Measurements from ENCODE around the gene TMEM248. TPM values are rescaled to one million over a fixed set of nuclear protein-coding genes. Genes with fewer than 3 reads are reported as not detected.

The TMEM248 gene
- polyA plus RNA-seq, 1 donor from 2014 or later = 41.8 TPM

DNA sequence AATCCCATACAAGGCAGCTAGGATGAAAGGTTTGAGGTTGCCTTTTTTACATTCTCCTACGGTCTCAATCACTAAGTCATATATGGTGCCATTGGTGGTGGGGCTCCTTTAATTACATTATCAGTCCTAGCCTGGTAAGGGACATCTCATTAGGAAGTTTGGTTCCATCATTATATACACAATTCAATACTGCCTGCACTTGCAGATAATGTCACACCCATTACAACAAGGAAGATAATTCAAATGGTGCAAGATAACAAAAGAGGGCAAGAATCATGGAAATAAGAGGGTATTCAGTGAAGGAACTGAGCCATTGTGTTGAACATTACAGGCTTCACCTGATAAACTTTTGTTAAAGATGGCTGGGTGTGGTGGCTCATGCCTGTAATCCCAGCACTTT lies 1.7 kb upstream of the TMEM248 start:
- Histone ChIP-seq H3K79me2 (replicated peaks; ENCODE audit: insufficient read depth, low read length) (peaks cover 28% of the 10 kb centered on the region), H4K20me1 (ENCODE audit: insufficient read depth) (no peaks in the 10 kb centered on the region), H3K4me2 (ENCODE audit: low read length) (no peak overlapping the region), H3K9ac (ENCODE audit: low read length) (no peak overlapping the region), H3K27me3 (ENCODE audit: insufficient read depth, low read depth, low read length) (no peaks in the 10 kb centered on the region), H3K9me3 (ENCODE audit: low read length) (no peaks in the 10 kb centered on the region), H3K9me2 (ENCODE audit: insufficient read depth, low read length) (no peaks in the 10 kb centered on the region), H3K36me3 (ENCODE audit: insufficient read depth, low read length) (no peaks in the 10 kb centered on the region), H3K27ac (ENCODE audit: low read length) (no peak overlapping the region), H3K4me3 (ENCODE audit: low read length) (no peak overlapping the region), H3F3A (ENCODE audit: insufficient read depth, low read length, poor library complexity, severe bottlenecking) (no peaks in the 10 kb centered on the region), H2AFZ (ENCODE audit: low read depth, low read length) (no peak overlapping the region)
- no peak for TF ChIP-seq TAF1 (IDR thresholded peaks at IDR 0.05; ENCODE audit: low read depth)
- TF ChIP-seq SMC3 (conservative IDR thresholded peaks at IDR 0.05; ENCODE audit: poor library complexity) = no peak
- TF ChIP-seq EZH2 (IDR thresholded peaks at IDR 0.05; ENCODE audit: borderline replicate concordance, insufficient read depth, low read length, poor library complexity, severe bottlenecking) = no peak
- TF ChIP-seq, protein P1, sequence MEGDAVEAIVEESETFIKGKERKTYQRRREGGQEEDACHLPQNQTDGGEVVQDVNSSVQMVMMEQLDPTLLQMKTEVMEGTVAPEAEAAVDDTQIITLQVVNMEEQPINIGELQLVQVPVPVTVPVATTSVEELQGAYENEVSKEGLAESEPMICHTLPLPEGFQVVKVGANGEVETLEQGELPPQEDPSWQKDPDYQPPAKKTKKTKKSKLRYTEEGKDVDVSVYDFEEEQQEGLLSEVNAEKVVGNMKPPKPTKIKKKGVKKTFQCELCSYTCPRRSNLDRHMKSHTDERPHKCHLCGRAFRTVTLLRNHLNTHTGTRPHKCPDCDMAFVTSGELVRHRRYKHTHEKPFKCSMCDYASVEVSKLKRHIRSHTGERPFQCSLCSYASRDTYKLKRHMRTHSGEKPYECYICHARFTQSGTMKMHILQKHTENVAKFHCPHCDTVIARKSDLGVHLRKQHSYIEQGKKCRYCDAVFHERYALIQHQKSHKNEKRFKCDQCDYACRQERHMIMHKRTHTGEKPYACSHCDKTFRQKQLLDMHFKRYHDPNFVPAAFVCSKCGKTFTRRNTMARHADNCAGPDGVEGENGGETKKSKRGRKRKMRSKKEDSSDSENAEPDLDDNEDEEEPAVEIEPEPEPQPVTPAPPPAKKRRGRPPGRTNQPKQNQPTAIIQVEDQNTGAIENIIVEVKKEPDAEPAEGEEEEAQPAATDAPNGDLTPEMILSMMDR (IDR thresholded peaks at IDR 0.05; ENCODE audit: poor library complexity, severe bottlenecking) = no peak
- TF ChIP-seq EP300 (conservative IDR thresholded peaks at IDR 0.05; ENCODE audit: poor library complexity, severe bottlenecking) = no peak

DNA sequence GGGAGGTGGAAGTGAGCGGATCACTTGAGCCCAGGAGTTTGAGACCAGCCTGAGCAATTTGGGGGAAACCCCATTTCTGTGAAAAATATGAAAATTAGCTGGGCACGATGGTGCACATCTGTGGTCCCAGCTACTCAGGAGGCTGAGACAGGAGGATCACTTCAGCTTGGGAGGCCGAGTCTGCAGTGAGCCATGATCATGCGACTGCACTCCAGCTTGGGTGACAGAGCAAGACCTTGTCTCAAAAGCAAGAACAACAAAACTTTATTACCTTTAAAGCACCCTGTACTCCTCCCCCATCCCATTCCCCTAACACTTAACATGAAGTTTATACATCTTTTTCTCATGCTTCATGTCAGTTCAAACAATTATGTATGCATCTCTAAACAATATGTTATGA lies 1.3 kb upstream of the TMEM248 start:
- no peaks in the 10 kb centered on the region for H3K9me3 ChIP-seq (ENCODE audit: low read length)
- H3K79me2 ChIP-seq (replicated peaks; ENCODE audit: insufficient read depth, low read length) = peaks cover 29% of the 10 kb centered on the region
- H3F3A ChIP-seq (ENCODE audit: insufficient read depth, low read length, poor library complexity, severe bottlenecking) = no peaks in the 10 kb centered on the region
- H3K4me3 ChIP-seq (ENCODE audit: low read length) = no peak overlapping the region
- H3K27me3 ChIP-seq (ENCODE audit: insufficient read depth, low read depth, low read length) = no peaks in the 10 kb centered on the region
- H3K36me3 ChIP-seq (ENCODE audit: insufficient read depth, low read length) = no peaks in the 10 kb centered on the region
- TF ChIP-seq, protein P1 (IDR thresholded peaks at IDR 0.05; ENCODE audit: poor library complexity, severe bottlenecking) = no peak
- TF ChIP-seq EZH2 (IDR thresholded peaks at IDR 0.05; ENCODE audit: borderline replicate concordance, insufficient read depth, low read length, poor library complexity, severe bottlenecking) = no peak
- TF ChIP-seq TAF1 (IDR thresholded peaks at IDR 0.05; ENCODE audit: low read depth) = no peak
- no peak for TF ChIP-seq EP300 (conservative IDR thresholded peaks at IDR 0.05; ENCODE audit: poor library complexity, severe bottlenecking)
- H3K9ac ChIP-seq (ENCODE audit: low read length) = no peak overlapping the region
- no peak overlapping the region for H3K4me2 ChIP-seq (ENCODE audit: low read length)
- H2AFZ ChIP-seq (ENCODE audit: low read depth, low read length) = no peak overlapping the region
- no peaks in the 10 kb centered on the region for H3K9me2 ChIP-seq (ENCODE audit: insufficient read depth, low read length)
- no peak overlapping the region for H3K27ac ChIP-seq (ENCODE audit: low read length)
- H4K20me1 ChIP-seq (ENCODE audit: insufficient read depth) = no peaks in the 10 kb centered on the region

DNA sequence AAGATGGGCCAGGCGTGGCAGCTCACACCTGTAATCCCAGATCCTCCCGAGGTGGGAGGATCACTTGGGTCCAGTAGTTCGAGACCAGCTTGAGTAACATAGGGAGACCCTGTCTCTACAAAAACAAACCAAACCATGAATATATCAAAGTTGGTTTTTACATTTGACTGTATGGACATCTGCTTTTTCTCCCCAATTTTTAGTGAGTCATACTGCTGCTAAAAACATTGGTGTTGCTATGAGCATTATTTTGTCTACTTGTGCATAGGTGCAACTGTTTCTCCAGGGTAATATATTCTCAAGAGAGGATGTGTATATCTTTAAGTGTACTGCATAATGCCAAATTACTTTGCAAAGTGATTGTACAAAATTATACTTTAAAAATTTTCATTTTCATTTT lies 769 bp upstream of the TMEM248 start:
- Histone ChIP-seq H3K9ac (ENCODE audit: low read length) (peak overlapping the region; percentile 84), H2AFZ (ENCODE audit: low read depth, low read length) (peak overlapping the region; percentile 99), H3K27ac (ENCODE audit: low read length) (peak overlapping the region; percentile 57), H3F3A (ENCODE audit: insufficient read depth, low read length, poor library complexity, severe bottlenecking) (no peaks in the 10 kb centered on the region), H4K20me1 (ENCODE audit: insufficient read depth) (no peaks in the 10 kb centered on the region), H3K9me2 (ENCODE audit: insufficient read depth, low read length) (no peaks in the 10 kb centered on the region), H3K79me2 (replicated peaks; ENCODE audit: insufficient read depth, low read length) (peaks cover 35% of the 10 kb centered on the region), H3K4me3 (ENCODE audit: low read length) (peak overlapping the region; percentile 95), H3K4me2 (ENCODE audit: low read length) (peak overlapping the region; percentile 42), H3K9me3 (ENCODE audit: low read length) (no peaks in the 10 kb centered on the region), H3K36me3 (ENCODE audit: insufficient read depth, low read length) (no peaks in the 10 kb centered on the region), H3K27me3 (ENCODE audit: insufficient read depth, low read depth, low read length) (no peaks in the 10 kb centered on the region)
- TF ChIP-seq, protein P2, sequence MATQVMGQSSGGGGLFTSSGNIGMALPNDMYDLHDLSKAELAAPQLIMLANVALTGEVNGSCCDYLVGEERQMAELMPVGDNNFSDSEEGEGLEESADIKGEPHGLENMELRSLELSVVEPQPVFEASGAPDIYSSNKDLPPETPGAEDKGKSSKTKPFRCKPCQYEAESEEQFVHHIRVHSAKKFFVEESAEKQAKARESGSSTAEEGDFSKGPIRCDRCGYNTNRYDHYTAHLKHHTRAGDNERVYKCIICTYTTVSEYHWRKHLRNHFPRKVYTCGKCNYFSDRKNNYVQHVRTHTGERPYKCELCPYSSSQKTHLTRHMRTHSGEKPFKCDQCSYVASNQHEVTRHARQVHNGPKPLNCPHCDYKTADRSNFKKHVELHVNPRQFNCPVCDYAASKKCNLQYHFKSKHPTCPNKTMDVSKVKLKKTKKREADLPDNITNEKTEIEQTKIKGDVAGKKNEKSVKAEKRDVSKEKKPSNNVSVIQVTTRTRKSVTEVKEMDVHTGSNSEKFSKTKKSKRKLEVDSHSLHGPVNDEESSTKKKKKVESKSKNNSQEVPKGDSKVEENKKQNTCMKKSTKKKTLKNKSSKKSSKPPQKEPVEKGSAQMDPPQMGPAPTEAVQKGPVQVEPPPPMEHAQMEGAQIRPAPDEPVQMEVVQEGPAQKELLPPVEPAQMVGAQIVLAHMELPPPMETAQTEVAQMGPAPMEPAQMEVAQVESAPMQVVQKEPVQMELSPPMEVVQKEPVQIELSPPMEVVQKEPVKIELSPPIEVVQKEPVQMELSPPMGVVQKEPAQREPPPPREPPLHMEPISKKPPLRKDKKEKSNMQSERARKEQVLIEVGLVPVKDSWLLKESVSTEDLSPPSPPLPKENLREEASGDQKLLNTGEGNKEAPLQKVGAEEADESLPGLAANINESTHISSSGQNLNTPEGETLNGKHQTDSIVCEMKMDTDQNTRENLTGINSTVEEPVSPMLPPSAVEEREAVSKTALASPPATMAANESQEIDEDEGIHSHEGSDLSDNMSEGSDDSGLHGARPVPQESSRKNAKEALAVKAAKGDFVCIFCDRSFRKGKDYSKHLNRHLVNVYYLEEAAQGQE (IDR thresholded peaks at IDR 0.05; ENCODE audit: borderline replicate concordance) = no peak
- TF ChIP-seq, protein P1 (IDR thresholded peaks at IDR 0.05; ENCODE audit: poor library complexity, severe bottlenecking) = no peak
- no peak for TF ChIP-seq RAD21 (conservative IDR thresholded peaks at IDR 0.05)
- TF ChIP-seq MXI1 (conservative IDR thresholded peaks at IDR 0.05; ENCODE audit: poor library complexity, severe bottlenecking) = no peak
- TF ChIP-seq POLR2AphosphoS5 (IDR thresholded peaks at IDR 0.05) = no peak
- no peak for TF ChIP-seq SMC3 (conservative IDR thresholded peaks at IDR 0.05; ENCODE audit: poor library complexity)
- TF ChIP-seq EZH2 (IDR thresholded peaks at IDR 0.05; ENCODE audit: borderline replicate concordance, insufficient read depth, low read length, poor library complexity, severe bottlenecking) = no peak
- no peak for TF ChIP-seq EP300 (conservative IDR thresholded peaks at IDR 0.05; ENCODE audit: poor library complexity, severe bottlenecking)
- TF ChIP-seq TAF1 (IDR thresholded peaks at IDR 0.05; ENCODE audit: low read depth) = no peak
